HG03520 (cell line): Measurements from ENCODE around the gene PDGFRB.

Experiments
- ATAC-seq: cut with Tn5 transposase; IDR thresholded peaks from one replicate; pipeline ENCODE4 v1.9.1; 2021; ENCODE audit warnings: mild to moderate bottlenecking, moderate library complexity; ENCODE audit not compliant: unreplicated experiment

PDGFRB gene

GRCh38 chr5:150070821-150071220 is 84.8 kb downstream of the PDGFRB start:
- ATAC-seq, result no peak

GRCh38 chr5:150069672-150070627 is 85.7 kb downstream of the PDGFRB start:
- ATAC-seq, result no peak

DNA sequence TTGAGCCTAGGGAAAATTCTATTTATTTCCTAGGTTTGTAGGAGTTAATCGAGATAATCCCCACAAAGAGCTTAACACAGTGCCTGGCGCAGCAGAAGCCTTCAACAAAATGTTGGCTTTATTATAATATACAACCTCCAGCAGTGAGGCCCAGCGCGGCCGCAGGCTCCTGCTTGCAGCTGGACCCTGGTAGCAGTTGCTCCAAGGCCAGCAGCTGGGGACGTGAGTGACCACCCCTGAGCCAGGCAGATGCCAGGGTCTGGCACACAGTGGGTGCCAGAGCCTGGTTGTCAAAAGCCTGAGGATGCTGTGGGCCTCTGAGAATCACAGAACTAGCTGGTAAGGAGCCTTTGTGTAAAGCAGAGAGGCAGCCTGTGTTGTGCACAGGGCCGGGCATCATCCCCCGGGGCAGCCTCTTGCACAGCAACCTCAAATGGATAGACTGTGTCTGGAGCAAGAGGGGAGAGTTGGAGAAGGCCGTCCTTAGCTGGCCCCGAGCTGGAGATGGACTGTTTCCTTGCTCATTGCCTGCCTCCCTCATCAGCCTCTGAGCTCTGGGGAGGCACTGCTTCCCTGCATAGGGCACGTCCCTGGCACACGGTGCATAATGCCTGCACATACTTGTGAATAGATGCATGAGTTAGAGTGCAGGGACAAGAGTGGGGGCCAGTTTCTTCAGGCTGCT is 86.5 kb downstream of the PDGFRB start:
- no peak for ATAC-seq

- no peak for ATAC-seq
Observed at GRCh38 chr5:150068472-150068871, 87.2 kb downstream of the PDGFRB start.

DNA sequence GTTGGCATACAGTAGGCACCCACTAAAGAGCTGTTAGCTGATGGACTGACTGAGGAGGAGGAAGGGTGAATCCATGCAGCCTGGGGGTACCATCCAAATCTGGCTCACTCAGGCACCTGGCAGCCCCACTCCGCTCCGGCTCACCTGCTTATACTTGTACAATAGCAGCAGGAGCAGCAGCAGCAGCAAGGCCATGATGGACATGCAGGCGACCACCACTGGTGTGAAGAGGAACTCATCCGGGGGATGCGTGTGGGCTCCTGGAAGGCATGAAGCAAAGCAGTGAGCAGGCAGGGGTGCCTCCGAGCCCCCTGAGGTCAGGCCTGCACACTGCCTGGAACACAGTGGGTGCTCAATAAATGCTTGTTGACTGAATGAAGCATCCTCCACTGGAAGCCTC is 87.6 kb downstream of the PDGFRB start:
- ATAC-seq, result no peak

DNA sequence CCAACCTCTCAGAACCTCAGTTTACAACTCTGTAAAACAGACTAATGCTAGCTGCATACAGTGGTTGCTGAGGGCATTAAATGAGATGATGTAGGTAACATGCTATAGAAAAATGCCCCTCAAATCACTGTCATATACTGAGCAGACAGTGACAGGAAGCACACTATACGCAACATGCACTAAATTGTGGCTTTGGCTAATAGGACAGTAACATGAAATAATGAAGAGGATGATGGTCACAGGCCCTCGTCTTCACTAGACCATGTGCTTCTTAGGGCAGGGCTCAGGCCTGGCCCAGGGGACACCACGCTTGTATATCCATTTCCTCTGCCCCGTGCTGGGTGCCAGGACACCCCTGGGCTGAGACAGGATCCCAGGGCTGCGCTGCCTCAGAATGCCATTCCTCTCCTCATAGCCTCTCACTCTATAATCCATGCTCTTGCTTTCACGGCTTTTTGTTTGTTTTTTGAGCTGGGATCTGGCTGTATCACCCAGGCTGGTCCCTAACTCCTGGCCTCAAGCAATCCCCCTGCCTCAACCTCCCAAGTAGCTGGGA is 88.2 kb downstream of the PDGFRB start:
- no peak for ATAC-seq

GRCh38 chr5:150066901-150067396 is 88.7 kb downstream of the PDGFRB start:
- no peak for ATAC-seq

DNA sequence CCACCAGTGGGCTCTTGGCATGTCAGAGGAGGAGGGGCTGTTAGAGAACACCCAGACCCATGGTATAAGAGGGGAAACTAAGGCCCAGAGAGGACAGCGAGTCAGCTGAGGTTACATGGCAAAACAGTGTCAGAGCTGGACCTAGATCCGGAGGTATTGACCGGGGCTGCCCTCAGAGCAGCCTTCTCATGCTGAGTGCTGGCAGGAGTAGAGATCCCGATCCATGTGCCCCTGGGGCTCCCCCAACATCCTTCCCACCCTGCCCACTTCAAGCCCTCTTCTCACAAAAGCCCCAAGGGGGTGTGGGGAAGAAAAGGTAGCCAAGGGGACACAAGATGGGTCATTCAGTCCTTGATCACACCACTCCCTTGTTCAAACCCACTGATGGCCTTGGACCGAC is 89.2 kb downstream of the PDGFRB start:
- ATAC-seq, result no peak

GRCh38 chr5:150065886-150066285 is 89.8 kb downstream of the PDGFRB start:
- ATAC-seq, result no peak

- no peak for ATAC-seq
Observed at GRCh38 chr5:150065346-150065745, 90.3 kb downstream of the PDGFRB start.

- no peak for ATAC-seq
Observed at GRCh38 chr5:150064681-150065220, 90.9 kb downstream of the PDGFRB start.
